ENCODE measurements around the gene ATP9B. TPM values are rescaled to one million over a fixed set of nuclear protein-coding genes. Genes with fewer than 3 reads are reported as not detected.

The ATP9B gene
- total RNA-seq, 3 donors from 2014 or later (not counting 1 experiment from before 2014, with no cell fraction given) = 66.0 to 78.9 (median 68.0) TPM

GRCh38 chr18:79402977-79403722, 334.0 kb downstream of the ATP9B start:
- H3K27ac Mint-ChIP-seq = peak overlapping the region; percentile 96 to 98
- H3K4me1 Mint-ChIP-seq = peaks cover 65 to 67% of the 10 kb centered on the region in 2 donors
- intact Hi-C loops (cut with micrococcal nuclease) = loop anchor here (5.0 kb wide), 1 partner anchor 336 kb away; the partner anchor contains the start of gene ATP9B
- DNase-seq (peak in 1 of 2 donors; percentile 38), ATAC-seq (no peak)
- Histone ChIP-seq H3K9me3 (ENCODE audit: control insufficient read depth, insufficient read depth, low read length) (no peaks in the 10 kb centered on the region), H3K27ac (ENCODE audit: low read length) (peak overlapping the region; percentile 50), H3K27me3 (ENCODE audit: control insufficient read depth, insufficient read depth, low read length) (peaks cover 3% of the 10 kb centered on the region), H3K4me1 (ENCODE audit: control insufficient read depth, insufficient read depth, low read length) (peaks cover 70% of the 10 kb centered on the region), H3K4me3 (ENCODE audit: low read length) (no peak overlapping the region), H3K36me3 (ENCODE audit: control insufficient read depth, insufficient read depth, low read length) (peaks cover 2% of the 10 kb centered on the region)
- 36% methylated on average over 27 of the region's 27 CpGs for WGBS (ENCODE audit: insufficient coverage)
- H3K36me3 Mint-ChIP-seq = no peaks in the 10 kb centered on the region
- TF ChIP-seq, protein P1, sequence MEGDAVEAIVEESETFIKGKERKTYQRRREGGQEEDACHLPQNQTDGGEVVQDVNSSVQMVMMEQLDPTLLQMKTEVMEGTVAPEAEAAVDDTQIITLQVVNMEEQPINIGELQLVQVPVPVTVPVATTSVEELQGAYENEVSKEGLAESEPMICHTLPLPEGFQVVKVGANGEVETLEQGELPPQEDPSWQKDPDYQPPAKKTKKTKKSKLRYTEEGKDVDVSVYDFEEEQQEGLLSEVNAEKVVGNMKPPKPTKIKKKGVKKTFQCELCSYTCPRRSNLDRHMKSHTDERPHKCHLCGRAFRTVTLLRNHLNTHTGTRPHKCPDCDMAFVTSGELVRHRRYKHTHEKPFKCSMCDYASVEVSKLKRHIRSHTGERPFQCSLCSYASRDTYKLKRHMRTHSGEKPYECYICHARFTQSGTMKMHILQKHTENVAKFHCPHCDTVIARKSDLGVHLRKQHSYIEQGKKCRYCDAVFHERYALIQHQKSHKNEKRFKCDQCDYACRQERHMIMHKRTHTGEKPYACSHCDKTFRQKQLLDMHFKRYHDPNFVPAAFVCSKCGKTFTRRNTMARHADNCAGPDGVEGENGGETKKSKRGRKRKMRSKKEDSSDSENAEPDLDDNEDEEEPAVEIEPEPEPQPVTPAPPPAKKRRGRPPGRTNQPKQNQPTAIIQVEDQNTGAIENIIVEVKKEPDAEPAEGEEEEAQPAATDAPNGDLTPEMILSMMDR (IDR thresholded peaks at IDR 0.05) = no peak
- H3K9me3 Mint-ChIP-seq = no peaks in the 10 kb centered on the region
- H3K4me3 Mint-ChIP-seq = peak overlapping the region; percentile 73
- H3K27me3 Mint-ChIP-seq (ENCODE audit: low read depth in 2 of 2) = no peaks in the 10 kb centered on the region

DNA sequence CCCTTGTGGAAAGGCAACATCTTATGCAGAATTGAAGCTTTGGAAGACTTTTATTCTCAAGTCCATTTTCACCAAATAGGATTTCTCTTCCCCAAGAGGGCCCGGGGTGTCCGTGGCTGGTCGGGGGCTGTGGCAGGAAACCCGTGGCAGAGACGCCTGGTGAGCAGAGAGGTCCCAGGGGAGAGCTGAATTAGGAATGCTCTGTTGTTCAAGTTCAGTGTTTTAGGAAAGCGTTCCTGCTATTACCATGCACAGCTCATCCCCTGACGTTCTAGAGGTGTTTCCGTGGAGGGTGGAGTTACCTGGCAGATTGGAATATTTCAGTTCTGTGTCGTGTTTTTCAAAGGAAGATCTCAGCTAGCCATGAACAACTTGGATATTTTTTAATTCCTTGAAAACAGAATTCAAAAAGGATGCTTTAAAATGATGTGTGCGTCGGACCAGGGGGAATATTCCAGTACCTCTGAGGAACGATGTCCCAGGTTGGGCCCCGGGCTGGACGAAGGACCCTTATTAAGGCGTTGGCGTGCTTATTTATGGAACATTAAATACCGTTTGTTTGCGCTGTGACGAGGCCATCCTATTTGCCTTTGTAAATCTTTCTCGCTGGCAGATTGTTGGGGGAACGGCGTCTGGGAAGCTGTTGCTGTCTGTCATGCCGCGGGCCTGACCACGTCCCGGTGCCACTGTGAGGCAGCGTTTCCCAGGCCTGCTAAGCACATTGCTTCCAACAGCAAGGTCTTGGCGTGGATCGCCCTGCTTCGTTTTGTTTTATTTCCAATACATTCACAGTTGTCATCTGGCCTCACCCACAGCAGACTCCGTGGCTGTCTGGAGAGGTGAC, 334.8 kb downstream of the ATP9B start:
- peak overlapping the region; percentile 96 to 98 for H3K27ac Mint-ChIP-seq
- ATAC-seq = no peak
- intact Hi-C loops (cut with micrococcal nuclease) = loop anchor here (5.0 kb wide), 1 partner anchor 337 kb away; the partner anchor contains the start of gene ATP9B
- no peak for DNase-seq
- Histone ChIP-seq H3K9me3 (ENCODE audit: control insufficient read depth, insufficient read depth, low read length) (no peaks in the 10 kb centered on the region), H3K27ac (ENCODE audit: low read length) (peak overlapping the region; percentile 50), H3K36me3 (ENCODE audit: control insufficient read depth, insufficient read depth, low read length) (peaks cover 2% of the 10 kb centered on the region), H3K4me3 (ENCODE audit: low read length) (no peak overlapping the region), H3K27me3 (ENCODE audit: control insufficient read depth, insufficient read depth, low read length) (peaks cover 3% of the 10 kb centered on the region), H3K4me1 (ENCODE audit: control insufficient read depth, insufficient read depth, low read length) (peaks cover 62% of the 10 kb centered on the region)
- H3K9me3 Mint-ChIP-seq = no peaks in the 10 kb centered on the region
- TF ChIP-seq, protein P1 (IDR thresholded peaks at IDR 0.05) = no peak
- no peaks in the 10 kb centered on the region for H3K27me3 Mint-ChIP-seq (ENCODE audit: low read depth in 2 of 2)
- WGBS (ENCODE audit: insufficient coverage) = 69% methylated on average over 31 of the region's 31 CpGs
- H3K4me3 Mint-ChIP-seq = peak overlapping the region; percentile 55
- no peaks in the 10 kb centered on the region for H3K36me3 Mint-ChIP-seq
- H3K4me1 Mint-ChIP-seq = peaks cover 60 to 64% of the 10 kb centered on the region in 2 donors

DNA sequence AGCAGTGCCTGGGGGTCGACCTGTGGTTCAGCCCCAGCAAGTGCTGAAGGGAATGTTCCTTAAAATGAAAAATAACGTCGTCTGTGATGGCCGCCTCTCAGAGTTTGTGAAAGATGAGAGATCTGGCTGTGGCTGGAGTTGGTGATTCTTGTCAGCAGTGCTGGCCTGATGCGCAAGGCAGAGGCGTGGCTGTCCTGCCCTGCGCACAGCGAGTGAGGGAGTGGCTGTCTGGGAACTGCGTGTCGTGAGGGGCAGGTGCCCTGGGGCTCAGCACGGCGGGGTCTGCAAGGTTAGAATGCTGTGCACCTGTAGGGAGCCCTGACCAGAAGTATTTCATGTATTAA, 335.3 kb downstream of the ATP9B start:
- H3K27ac Mint-ChIP-seq = peak overlapping the region; percentile 96 to 98
- H3K36me3 Mint-ChIP-seq = no peaks in the 10 kb centered on the region
- no peaks in the 10 kb centered on the region for H3K27me3 Mint-ChIP-seq (ENCODE audit: low read depth in 2 of 2)
- intact Hi-C loops (cut with micrococcal nuclease) = loop anchor here (5.0 kb wide), 1 partner anchor 337 kb away; the partner anchor contains the start of gene ATP9B
- TF ChIP-seq, protein P1 (IDR thresholded peaks at IDR 0.05) = no peak
- Histone ChIP-seq H3K27ac (ENCODE audit: low read length) (peak overlapping the region; percentile 92), H3K4me3 (ENCODE audit: low read length) (no peak overlapping the region), H3K4me1 (ENCODE audit: control insufficient read depth, insufficient read depth, low read length) (peaks cover 56% of the 10 kb centered on the region), H3K27me3 (ENCODE audit: control insufficient read depth, insufficient read depth, low read length) (no peaks in the 10 kb centered on the region), H3K9me3 (ENCODE audit: control insufficient read depth, insufficient read depth, low read length) (no peaks in the 10 kb centered on the region), H3K36me3 (ENCODE audit: control insufficient read depth, insufficient read depth, low read length) (peaks cover 2% of the 10 kb centered on the region)
- no peaks in the 10 kb centered on the region for H3K9me3 Mint-ChIP-seq
- peak in 1 of 2 donors; percentile 59 for DNase-seq
- ATAC-seq = no peak
- H3K4me1 Mint-ChIP-seq = peaks cover 56 to 58% of the 10 kb centered on the region in 2 donors
- WGBS (ENCODE audit: insufficient coverage) = 81% methylated on average over 12 of the region's 12 CpGs
- H3K4me3 Mint-ChIP-seq = peak overlapping the region; percentile 55

All from natural killer cell (primary cell).